HG03066 (cell line): Measurements from ENCODE around the gene DEAF1.
"Not testable (repeated sequence)": the region's sequence is repeated elsewhere in the genome, so short reads cannot be mapped to it uniquely, and the experiment has no call there.

ENCODE experiments used
- ATAC-seq: cut with Tn5 transposase; IDR thresholded peaks from one replicate; pipeline ENCODE4 v1.9.1; 2021; ENCODE audit warnings: low read depth; ENCODE audit not compliant: unreplicated experiment

The DEAF1 gene

DNA sequence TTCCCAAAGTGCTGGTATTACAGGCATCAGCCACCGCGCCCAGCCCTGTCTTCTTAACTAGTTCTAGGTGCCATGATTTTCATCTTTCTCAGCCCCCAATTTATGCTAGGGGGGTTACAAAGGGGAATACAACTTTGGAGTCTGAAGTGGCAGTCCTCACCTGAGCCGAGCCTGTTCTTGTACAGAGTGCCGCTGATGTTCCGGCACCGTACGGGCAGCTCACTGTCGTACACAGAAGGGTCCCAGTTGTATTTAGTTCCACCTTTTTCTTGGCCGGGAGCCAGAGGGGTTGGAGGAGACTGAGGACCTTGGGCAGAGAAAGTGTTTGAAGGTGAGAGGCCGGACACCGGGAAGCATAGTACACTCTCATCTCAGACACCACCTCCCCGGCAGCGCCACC lies 7.3 kb downstream of the DEAF1 start:
- no peak for ATAC-seq

GRCh38 chr11:686451-687243 lies 8.4 kb downstream of the DEAF1 start:
- ATAC-seq: no peak

- no peak for ATAC-seq
These were observed 14.1 kb downstream of the DEAF1 start for GRCh38 chr11:680970-681369.

DNA sequence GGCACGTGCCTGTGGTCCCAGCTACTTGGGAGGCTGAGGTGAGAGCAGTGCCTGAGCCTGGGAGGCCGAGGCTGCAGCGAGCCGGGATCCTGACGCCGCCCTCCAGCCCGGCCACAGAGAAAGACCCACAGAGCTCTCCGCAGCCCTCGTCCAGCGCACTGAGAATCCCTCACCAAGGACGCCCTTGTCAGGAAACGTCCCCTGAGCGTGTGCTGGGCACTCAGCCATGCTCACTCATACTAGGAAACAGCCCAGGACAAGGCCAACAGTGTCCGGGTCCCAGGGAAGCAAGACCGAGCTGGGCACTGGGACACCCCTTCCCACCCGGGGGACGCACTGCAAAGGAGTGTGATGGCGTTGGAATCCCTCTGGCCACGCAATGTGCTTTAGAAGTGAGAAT lies 14.5 kb downstream of the DEAF1 start:
- ATAC-seq: no peak

DNA sequence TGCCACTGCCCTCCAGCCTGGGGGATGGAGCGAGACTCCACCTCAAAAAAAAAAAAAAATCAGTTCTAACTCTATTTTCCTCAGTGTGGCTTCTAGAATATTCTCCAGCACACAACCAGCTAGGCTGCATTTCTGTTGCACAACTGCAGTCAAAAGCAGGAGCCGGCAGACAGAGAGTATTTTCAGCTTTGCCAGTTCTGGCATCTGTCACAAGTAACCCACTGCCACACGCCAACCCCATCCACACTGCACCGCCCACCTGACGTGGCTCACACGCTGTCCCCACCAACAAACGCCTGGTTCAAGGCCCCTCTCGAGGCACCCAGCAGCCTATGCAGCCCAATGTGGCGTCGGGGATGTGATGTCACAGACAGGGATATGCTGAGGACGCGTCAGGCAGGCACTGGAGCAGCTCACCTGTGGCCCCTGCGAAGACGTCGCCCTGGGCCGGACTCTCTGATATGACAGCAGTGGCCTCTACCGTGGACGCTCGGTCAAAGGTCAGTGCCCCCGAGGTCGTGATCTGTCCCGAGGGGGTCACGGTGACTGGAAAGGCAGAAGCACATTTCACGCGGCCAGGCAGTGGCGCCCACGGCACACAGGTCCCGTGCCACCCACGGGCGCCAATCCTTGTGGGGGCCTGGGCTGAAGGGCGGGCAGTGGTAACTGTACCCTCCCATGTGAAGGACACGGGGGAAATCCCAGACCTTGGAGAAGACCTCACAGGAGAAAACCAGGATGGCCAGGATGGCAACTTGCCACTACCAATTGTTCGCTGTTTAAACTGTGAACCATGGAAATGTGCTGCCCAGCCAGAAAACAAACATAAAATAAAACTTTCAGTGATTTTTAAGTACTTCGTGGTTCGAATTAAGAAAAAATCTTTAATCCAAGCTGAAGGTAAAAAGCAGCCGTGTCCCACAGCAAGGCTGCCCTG lies 15.5 kb downstream of the DEAF1 start:
- ATAC-seq: no peak

- no peak for ATAC-seq
These were observed 16.7 kb downstream of the DEAF1 start for GRCh38 chr11:678297-678696.

DNA sequence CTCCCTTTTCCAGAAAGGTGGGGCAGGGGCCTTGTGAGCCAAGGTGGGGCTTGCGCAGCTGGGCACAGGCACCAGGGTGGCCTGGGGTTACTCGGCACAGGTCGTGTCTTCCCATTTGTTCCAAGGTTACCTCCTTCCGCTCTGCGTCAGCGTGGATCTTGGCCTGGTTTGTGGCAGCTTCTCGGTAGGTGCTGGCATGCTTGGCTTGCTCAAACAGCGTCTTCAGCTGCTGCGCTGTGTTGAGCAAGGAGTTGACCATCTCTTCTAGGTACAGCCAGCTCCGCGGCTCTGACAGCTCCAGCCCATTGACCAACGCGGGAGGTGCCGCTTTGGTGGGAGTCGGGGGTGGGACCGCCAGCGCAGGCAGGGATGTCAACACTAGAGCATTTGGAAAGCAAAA lies 20.6 kb downstream of the DEAF1 start:
- ATAC-seq: no peak

GRCh38 chr11:673866-674265 lies 21.2 kb downstream of the DEAF1 start:
- no peak for ATAC-seq

DNA sequence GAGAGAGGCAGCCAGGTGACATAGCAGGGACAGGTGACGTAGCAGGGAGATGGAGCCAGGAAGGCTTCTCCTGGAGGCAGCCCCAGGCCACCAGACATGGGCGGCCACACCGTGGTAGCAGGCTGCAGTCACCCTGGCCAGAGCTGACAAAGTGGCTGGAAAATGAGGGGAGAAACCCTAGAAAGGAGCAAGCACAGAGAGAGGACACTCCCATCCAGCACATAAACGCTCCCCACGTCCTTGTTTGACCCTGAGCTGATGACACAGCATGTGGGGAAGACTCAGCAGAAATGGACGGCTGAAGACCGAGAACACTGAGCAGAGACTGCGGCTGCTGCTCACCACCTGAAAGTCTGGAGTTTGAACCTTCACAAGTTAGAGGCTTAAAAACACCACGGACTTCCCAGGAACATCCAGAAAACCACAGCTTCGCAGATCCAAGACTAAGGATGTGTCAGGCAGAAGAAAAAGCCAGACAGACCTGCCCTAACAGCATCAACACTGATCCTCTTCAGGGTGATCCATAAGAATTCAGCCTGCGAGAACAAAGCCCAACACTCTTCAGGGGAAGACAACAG lies 29.2 kb downstream of the DEAF1 start:
- ATAC-seq: no peak

DNA sequence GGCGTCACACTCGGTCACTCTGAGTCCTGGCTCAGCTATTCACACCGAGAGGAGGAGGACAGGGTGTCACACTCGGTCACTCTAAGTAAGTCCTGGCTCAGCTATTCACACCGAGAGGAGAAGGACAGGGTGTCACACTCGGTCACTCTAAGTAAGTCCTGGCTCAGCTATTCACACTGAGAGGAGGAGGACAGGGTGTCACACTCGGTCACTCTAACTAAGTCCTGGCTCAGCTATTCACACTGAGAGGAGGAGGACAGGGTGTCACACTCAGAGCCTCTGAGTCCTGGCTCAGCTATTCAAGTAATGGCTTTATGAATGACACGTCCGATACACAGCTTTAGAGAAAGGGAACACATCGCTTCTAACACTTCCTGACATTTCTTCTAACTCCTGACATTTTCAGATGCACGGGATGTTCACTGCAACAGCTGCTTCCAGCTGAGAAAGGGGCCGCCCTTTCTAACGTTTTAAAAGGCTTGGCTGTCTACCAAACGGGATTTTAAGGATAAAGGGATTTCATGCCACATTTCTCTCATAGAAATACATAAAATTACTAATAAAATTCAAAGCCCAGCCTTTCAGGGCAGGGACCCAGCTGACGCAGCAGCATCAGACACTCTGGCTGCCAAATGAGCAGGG lies 29.8 kb downstream of the DEAF1 start:
- ATAC-seq: no peak

DNA sequence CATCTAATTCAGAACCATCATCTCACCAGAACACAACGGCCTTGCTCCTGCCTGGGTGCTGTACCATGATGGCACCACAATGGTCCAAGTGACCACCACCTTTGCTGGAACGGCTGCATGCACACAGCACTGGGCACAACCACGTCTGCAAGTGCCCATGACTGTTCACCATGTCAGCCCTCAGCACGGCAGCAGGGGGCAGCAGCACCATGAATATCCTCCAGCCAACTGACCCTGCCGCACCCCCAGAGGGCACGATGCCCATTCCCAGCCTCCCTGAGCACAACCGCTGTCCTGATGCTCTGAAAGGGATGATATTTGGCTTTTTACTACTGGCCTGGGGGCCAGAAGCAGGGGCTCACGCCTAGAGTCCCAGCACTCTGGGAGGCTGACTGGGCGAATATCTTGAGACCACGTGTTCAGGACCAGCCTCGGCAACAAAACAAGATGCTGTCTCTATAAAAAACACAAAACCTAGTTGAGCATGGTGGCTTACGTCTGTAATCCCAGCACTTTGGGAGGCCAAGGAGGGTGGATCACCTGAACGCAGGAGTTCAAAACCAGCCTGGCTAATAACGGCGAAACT lies 32.2 kb downstream of the DEAF1 start:
- no peak for ATAC-seq

GRCh38 chr11:660681-661444 lies 34.2 kb downstream of the DEAF1 start:
- ATAC-seq: no peak

DNA sequence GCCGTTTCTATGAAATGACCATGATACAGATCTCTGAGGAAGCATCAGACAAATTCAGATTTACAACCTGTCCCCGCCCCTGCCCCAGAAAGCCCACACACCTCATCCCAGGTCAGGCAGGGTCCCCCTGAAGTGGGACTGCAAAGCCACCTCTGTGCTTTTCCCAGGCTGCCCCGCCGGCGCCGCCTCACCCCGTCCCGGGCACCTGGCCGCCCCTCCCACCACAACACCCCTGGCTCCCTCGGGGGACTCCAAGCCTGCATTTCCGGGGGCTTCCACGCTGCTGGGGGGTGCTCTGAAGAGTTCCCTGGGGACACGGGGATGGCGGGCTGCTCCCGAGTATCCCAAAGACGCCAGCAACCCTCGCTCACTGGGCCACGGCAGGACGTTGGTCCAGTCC lies 34.7 kb downstream of the DEAF1 start:
- no peak for ATAC-seq

- ATAC-seq: no peak
These were observed 35.4 kb downstream of the DEAF1 start for GRCh38 chr11:659532-660085.

GRCh38 chr11:657691-658126 lies 37.3 kb downstream of the DEAF1 start:
- ATAC-seq: no peak

DNA sequence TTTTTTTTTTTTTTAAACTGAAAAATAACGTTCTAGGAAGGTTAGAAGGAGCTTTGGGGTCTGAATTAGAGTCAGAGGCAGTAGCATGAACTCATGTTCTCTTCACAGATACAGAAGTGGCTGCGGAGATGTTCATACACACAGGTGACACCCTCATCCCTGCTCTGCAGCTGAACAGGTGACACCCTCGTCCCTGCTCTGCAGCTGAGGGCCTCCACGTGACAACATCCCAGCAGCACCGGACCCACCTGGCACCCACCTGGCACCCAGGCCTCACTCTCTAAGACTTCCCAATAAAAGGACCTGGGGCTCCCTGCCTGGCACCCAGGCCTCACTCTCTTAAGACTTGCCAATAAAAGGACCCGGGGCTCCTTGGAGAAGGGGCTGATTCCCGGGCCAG lies 38.2 kb downstream of the DEAF1 start:
- no peak for ATAC-seq

GRCh38 chr11:656426-656825 lies 38.6 kb downstream of the DEAF1 start:
- no peak for ATAC-seq

DNA sequence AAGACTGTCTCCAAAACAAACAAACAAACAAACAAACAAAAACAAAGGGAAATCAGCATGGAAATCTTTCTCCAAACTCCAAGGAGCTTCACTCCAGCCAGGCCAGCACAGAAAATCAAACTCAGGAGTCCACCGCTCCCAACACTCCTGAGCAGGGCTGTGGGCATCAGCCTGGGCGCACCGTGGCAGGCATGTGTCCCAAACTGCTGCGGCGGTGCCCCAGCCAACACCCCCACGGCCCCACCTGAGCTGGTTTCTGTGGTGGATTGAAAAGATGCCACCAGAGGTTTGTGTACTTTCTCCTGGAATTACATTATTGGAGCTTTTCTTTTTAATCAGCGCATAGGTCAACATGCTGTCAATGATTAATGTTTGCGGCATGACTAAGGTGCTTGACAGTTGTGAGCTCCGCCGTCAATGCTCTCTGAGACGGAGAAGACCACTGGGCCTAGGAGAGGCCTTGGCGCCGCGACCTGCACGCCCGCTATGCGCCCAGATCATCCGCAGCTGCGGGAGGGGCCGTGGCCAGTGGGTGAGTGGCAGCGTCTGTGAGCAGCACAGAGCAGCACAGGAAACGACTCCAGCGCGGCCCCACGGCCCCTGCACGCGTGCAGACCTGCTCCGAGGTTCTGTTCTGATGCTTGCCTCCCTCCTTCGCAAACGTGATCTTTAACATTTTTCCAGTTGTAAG lies 39.8 kb downstream of the DEAF1 start:
- no peak for ATAC-seq

DNA sequence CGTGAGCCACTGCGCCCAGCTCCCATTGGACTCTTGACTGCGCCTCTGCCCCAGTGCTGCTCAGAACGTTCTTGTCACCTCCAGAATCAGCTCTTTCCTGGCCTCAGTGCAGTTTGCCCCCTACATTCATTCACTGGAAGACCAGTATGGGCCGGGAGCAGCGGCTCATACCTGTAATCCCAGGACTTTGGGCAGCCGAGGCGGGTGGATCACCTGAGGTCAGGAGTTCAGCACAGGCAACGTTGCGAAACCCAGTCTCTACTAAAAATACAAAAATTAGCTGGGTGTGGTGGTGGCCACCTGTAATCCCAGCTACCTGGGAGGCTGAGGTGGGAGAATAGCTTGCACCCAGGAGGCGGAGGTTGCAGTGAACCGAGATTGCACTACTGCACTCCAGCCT lies 40.6 kb downstream of the DEAF1 start:
- ATAC-seq: not testable (repeated sequence)
